Measurements from ENCODE around the gene HSP90B1.

The HSP90B1 gene

DNA sequence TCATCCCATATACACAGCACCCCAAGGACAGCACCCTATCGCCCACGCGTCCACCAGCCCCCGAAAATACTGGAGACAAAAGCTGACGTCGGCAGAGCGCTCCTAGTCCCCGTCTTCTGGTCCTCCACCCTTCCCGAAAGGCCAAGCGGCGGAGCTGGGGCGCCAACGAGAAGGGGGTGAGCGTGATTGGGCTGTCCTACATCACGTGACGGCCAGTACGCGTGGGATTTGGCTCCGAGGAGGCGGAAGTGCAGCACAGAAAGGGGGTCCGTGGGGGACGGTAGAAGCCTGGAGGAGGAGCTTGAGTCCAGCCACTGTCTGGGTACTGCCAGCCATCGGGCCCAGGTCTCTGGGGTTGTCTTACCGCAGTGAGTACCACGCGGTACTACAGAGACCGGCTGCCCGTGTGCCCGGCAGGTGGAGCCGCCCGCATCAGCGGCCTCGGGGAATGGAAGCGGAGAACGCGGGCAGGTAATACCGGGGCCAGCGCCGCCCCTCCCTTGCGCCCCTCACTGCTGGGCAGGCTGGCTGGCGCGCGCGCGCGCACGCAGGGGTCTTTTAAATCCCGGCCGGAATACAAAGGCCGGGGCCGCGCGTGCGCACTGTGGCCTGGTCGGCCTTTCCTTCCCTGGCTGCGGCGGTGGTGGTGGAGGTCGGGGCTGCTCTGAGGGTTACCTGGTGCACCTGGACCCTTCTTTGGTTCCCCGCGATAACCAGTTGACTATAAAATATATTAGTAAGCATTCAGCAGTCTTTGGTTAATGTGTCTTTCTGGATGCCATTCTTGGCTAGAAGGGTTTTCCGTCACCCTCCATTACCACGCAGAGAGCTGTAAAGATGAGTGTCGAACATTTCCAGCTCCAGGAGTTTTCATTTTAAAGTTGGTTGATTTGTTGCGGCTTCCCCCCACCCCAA is 35.6 kb downstream of the HSP90B1 start, which contains the start of gene TDG (continued):
- TF ChIP-seq ZNF335 (tag by site-specific recombination; conservative IDR thresholded peaks at IDR 0.05) (peak; percentile 96), GLIS1 (tag by site-specific recombination; IDR thresholded peaks at IDR 0.05) (peak; percentile 91), ZSCAN5A (tag by site-specific recombination; IDR thresholded peaks at IDR 0.05) (0 out of 2 replicates have a peak, but pooled peaks have one; percentile 61), ZNF121 (tag by site-specific recombination; IDR thresholded peaks at IDR 0.05) (no peak), OVOL3 (tag by site-specific recombination; IDR thresholded peaks at IDR 0.05) (0 out of 2 replicates have a peak, but pooled peaks have one; percentile 47), ZNF211 (tag by site-specific recombination; IDR thresholded peaks at IDR 0.05; ENCODE audit: low read depth) (no peak), ZBTB1 (tag by site-specific recombination; IDR thresholded peaks at IDR 0.05) (0 out of 2 replicates have a peak, but pooled peaks have one; percentile 36), ZNF2 (tag by site-specific recombination; IDR thresholded peaks at IDR 0.05) (peak; percentile 81), ZNF561 (tag by site-specific recombination; IDR thresholded peaks at IDR 0.05; ENCODE audit: borderline replicate concordance) (peak; percentile 86), ZNF792 (tag by site-specific recombination; IDR thresholded peaks at IDR 0.05) (no peak), ZNF664 (tag by site-specific recombination; IDR thresholded peaks at IDR 0.05) (no peak; the same call in 1 of the 2 replicates), ZNF530 (tag by site-specific recombination; IDR thresholded peaks at IDR 0.05; ENCODE audit: low read depth) (no peak), MYNN (tag by site-specific recombination; IDR thresholded peaks at IDR 0.05; ENCODE audit: borderline replicate concordance) (peak; percentile 70; the same call in 1 of the 2 replicates), ZNF596 (tag by site-specific recombination; IDR thresholded peaks at IDR 0.05) (no peak), ZNF544 (tag by site-specific recombination; IDR thresholded peaks at IDR 0.05) (no peak), YY1 (tag by site-specific recombination; IDR thresholded peaks at IDR 0.05) (peak; percentile 64; the same call in 1 of the 2 replicates), PRDM6 (tag by site-specific recombination; IDR thresholded peaks at IDR 0.05) (no peak), ZNF660 (tag by site-specific recombination; IDR thresholded peaks at IDR 0.05) (peak; percentile 77), ZNF624 (tag by site-specific recombination; IDR thresholded peaks at IDR 0.05) (no peak), ZFHX2 (tag by site-specific recombination; conservative IDR thresholded peaks at IDR 0.05) (peak; percentile 90), ZNF239 (tag by site-specific recombination; IDR thresholded peaks at IDR 0.05) (no peak), ZNF830 (tag by site-specific recombination; IDR thresholded peaks at IDR 0.05; ENCODE audit: low read depth) (no peak), ZNF513 (tag by site-specific recombination; IDR thresholded peaks at IDR 0.05) (no peak), ZNF391 (tag by site-specific recombination; IDR thresholded peaks at IDR 0.05; ENCODE audit: borderline replicate concordance, low read depth) (peak; percentile 23; the same call in 1 of the 2 replicates), YY2 (tag by site-specific recombination; IDR thresholded peaks at IDR 0.05) (peak; percentile 56; the same call in 1 of the 2 replicates), ZNF132 (tag by site-specific recombination; IDR thresholded peaks at IDR 0.05; ENCODE audit: borderline replicate concordance) (no peak), KLF9 (tag by site-specific recombination; IDR thresholded peaks at IDR 0.05; ENCODE audit: low read depth) (0 out of 2 replicates have a peak, but pooled peaks have one; percentile 16), REPIN1 (tag by site-specific recombination; IDR thresholded peaks at IDR 0.05; ENCODE audit: low read depth) (peak; percentile 79; the same call in 1 of the 2 replicates), ZNF26 (tag by site-specific recombination; IDR thresholded peaks at IDR 0.05) (no peak)
- TF ChIP-seq, protein P1, sequence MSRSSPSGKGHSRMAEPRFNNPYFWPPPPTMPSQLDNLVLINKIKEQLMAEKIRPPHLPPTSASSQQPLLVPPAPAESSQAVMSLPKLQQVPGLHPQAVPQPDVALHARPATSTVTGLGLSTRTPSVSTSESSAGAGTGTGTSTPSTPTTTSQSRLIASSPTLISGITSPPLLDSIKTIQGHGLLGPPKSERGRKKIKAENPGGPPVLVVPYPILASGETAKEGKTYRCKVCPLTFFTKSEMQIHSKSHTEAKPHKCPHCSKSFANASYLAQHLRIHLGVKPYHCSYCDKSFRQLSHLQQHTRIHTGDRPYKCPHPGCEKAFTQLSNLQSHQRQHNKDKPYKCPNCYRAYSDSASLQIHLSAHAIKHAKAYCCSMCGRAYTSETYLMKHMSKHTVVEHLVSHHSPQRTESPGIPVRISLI (tag by site-specific recombination; IDR thresholded peaks at IDR 0.05) = 0 out of 2 replicates have a peak, but pooled peaks have one; percentile 19
- TF ChIP-seq, protein P2, sequence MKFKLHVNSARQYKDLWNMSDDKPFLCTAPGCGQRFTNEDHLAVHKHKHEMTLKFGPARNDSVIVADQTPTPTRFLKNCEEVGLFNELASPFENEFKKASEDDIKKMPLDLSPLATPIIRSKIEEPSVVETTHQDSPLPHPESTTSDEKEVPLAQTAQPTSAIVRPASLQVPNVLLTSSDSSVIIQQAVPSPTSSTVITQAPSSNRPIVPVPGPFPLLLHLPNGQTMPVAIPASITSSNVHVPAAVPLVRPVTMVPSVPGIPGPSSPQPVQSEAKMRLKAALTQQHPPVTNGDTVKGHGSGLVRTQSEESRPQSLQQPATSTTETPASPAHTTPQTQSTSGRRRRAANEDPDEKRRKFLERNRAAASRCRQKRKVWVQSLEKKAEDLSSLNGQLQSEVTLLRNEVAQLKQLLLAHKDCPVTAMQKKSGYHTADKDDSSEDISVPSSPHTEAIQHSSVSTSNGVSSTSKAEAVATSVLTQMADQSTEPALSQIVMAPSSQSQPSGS (tag by site-specific recombination; IDR thresholded peaks at IDR 0.05; ENCODE audit: low read depth) = no peak
